GM19467 (cell line): ENCODE data around the gene GPR137.
"Not testable (repeated sequence)": the region's sequence is repeated elsewhere in the genome, so short reads cannot be mapped to it uniquely, and the experiment has no call there.

Source experiments
- ATAC-seq: cut with Tn5 transposase; IDR thresholded peaks from one replicate; pipeline ENCODE4 v1.9.1; 2021; ENCODE audit warnings: mild to moderate bottlenecking, moderate library complexity; ENCODE audit not compliant: unreplicated experiment

GPR137 gene

DNA sequence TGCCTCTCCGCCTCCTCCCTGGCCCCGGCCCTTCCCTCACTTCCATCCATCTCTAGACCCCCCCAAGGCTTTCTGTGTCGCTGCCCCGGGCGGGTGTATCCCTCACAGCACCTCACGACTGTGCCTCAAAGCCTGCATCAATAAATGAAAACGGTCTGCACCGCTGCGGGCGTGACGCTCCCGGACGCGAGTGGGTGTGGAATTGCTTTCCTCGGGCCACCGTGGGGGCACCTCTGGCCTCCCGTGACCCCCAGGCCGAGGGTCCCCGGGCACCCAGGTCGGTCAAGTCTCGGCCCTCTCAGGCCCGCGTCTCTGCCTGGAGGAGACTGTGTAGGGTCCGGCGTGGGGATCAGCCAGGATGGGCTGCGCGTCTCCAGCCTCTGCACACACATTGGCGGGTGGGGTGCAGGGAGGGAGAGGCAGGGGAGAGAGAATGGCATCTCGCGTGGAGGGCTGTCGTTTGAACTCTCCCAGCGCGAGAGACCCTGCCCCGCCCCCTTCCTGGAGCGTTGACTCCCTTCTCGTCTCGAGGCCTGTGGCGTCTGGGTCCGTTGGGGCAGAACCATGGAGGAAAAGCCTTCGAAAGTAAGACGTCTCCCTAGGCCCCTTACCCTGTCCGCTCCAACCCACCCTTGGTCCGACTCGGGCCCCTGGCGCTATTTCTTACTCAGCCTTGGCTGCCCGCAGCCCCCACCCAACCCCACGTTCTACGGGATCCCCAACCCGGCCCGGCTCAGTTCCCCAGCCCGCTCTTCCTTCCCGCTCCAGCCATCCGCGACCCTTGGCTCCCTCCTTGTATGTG, 14.4 kb downstream of the GPR137 start, which contains the start of gene CATSPERZ:
CATSPERZ (plus strand) TSS at position 512 of the 802 bp plus-strand sequence; CDS start at position 565, 53 bp downstream.
- no peak for ATAC-seq

DNA sequence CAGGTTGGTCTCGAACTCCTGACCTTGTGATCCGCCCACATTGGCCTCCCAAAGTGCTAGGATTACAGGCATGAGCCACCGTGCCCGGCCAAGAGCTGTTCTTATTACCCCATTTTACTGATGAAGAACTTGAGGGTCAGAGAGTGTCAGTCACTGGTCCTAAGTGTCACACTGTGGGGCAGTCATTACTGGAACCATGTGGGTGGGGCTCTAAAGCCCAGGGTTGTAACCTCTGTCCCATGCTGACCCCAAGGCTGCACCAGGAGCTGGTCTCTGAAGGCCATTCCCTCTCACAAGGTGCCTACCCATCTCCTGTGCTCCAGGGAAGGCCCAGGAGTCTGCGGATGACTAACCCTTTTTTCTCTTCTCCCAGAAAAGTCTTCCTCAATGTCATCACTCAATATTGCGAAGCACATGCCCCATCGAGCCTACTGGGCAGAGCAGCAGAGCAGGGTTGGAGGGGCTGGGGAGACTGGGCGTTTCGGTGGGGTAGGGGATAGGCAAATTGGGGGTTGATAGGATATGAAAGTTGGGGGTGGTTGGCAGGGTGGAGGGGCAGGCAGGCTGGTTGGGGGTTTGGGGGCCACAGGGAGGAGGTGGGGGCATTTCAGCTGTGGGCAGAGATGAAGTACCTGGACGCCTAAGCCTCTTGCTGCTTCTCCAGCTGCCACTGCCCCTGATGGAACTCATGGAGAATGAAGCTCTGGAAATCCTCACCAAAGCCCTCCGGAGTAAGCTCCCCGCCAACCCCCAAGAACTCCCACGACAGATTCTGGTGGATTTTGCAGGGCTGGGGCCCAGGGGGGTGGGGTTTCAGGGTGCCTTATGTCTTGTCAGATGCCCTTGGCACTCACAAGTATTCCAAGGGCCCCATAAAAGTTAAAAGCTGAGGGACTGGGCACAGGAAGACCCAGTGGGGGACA, 17.7 kb downstream of the GPR137 start:
- no peak for ATAC-seq

DNA sequence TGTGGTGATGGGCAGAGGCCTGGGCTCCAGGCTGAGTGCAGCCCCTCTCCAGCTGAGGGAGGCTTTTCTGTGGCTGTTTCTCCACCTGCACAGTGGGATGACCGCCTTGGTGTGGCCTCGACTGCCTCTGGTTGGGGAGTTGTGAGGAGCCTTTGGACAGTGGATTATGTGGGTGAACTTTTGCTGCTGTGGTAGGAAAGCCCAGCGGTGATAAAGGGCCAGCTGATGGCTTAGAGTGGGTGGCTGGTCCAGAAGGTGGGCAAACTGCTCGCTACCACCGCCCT, 18.3 kb downstream of the GPR137 start:
- ATAC-seq = no peak

DNA sequence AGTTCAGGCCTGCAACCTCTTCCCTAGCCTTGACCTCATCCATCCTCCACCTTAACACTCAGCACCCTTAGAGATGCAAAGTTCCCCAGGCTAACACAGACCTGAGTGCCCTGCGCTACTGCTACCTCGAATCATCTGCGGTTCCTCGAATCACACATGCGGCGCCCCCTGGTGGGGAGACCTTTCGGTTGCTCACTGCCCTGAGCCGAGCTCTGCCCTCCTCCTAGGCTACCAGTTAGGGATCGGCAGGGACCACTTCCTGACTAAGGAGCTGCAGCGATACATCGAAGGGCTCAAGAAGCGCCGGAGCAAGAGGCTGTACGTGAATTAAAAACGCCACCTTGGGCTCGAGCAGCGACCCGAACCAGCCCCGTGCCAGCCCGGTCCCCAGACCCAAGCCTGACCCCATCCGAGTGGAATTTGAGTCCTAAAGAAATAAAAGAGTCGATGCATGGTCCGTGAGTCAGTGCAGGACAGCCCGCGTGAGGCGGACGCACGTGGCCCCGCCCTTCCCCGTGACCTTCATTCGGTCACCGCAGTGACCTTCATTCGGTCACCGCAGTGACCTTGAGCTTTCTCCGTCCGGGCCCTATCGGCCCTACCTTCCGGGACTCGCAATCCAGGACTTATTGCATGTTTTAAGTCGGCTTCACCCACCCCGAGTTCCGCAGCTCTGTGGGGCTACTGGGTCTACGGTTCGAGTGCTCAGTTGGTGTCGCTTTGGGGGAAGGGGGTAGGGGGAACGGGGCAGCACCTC, 18.8 kb downstream of the GPR137 start:
- peak; percentile 32 for ATAC-seq

DNA sequence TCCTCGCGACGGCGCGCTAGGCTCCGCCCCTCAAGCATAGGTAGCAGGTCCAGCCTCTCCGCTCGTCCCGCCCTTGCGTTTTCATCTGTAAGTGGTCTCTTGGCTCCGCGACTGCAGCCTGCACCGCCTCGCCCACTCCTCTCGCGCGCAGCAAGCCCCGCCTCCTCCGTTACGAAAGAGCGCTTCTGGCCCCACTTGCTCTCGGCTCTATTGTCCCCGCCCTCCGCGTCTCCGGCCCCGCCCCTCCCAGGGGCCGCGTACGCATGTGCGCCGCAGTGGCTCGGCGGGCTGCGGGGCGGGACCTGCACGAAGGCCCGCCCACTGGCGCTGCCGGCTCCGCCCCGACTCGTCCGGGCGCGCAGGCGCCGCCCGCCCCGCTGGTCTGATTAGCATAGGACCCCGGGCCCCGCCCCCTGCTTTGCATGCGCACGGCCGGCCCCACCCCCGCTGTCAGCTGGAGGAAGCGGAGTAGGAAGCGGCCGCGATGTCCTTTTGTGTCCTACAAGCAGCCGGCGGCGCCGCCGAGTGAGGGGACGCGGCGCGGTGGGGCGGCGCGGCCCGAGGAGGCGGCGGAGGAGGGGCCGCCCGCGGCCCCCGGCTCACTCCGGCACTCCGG, 19.5 kb downstream of the GPR137 start, which contains the start of gene ESRRA:
ESRRA (plus strand) TSS at position 450 of the 616 bp plus-strand sequence. CDS start 1,656 bp downstream, outside the sequence.
- peak; percentile 67 for ATAC-seq

DNA sequence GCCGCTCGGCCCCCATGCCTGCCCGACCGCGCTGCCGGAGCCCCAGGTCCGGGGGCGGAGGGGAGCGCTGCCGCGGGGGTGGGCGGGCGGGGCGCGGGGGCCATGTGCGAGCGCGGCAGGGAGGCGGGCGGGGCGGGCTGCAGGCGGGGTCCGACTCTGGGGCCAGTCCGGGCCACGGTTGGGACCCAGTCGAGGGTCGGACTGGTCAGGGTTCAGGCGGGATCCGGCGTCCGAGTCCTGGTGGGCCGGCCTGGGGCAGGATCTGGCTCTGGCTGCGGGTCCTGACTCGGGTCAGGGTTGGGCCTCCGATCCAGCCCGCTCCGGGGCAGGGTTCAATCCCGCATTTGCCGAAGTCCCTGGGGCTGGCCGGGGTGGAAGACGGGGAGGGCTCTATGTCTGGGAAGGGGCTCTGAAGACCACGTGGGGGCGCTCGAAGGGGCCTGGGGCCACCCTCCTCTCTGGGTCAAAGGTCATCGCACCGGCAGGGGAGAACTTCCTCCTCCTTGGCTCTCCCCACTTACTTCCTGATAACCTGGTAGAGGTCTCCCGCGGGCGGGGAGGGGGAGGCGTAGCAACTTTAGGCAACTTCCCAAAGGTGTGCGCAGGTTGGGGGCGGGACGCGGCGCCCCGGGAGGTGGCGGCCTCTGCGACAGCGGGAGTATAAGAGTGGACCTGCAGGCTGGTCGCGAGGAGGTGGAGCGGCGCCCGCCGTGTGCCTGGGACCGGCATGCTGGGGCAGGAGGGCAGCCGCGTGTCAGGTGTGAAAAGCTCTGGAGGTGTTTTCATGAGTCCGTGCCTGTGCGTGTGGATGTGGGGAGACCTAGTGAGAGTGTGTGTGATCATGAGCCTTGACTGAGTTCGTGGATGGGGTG, 20.3 kb downstream of the GPR137 start:
- ATAC-seq = peak; percentile 15

DNA sequence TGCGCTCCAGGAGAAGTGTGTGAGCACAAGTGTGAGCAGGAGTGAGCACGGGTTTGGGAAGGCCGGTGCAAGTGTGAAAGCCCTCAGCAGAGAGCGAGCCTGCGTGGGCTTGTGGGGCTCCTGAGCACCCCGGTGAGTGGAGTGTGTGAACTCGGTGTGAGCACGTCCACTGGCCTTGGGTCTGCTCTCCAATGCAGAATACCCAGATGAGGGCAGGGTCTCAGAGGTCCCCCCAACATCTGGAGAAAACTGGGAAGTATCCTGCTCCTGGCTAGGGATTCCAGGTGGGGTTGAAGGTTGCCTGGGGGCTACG, 20.9 kb downstream of the GPR137 start:
- ATAC-seq = no peak

DNA sequence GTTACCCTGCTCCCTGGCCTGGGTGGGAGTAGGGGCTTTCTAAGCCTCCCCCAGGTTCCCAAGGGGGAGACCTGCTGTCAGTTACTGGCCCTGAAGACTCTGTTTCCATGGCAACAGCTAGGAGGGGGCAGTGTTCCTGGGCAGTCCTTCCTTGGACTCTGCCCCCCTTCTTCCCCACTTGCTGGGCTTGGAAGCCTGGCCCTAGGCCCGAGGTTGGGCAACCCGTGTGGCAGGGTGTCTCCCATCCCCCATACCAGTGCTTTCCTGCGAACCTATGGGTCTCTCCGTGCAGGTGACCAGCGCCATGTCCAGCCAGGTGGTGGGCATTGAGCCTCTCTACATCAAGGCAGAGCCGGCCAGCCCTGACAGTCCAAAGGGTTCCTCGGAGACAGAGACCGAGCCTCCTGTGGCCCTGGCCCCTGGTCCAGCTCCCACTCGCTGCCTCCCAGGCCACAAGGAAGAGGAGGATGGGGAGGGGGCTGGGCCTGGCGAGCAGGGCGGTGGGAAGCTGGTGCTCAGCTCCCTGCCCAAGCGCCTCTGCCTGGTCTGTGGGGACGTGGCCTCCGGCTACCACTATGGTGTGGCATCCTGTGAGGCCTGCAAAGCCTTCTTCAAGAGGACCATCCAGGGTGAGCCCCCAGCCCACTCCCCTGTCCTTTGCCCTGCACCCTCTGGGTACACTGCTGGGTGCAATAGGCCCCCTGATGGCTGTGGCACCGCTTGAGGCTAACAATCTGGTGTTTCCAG, 21.4 kb downstream of the GPR137 start:
- ATAC-seq = no peak

DNA sequence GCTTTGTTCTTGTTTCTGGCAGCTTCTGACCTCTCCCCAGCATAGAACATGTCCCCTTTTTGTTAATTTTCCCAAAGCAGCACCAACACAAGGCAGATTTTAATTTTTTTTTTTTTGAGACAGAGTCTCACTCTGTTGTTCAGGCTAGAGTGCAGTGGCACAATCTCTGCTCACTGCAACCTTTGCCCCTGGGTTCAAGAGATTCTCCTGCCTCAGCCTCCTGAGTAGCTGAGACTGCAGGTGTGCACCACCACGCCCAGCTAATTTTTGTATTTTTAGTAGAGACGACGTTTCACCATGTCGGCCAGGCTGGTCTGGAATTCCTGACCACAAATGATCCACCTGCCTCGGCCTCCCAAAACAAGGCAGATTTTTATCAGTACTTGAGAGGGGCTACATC, 22.1 kb downstream of the GPR137 start:
- not testable (repeated sequence) for ATAC-seq

DNA sequence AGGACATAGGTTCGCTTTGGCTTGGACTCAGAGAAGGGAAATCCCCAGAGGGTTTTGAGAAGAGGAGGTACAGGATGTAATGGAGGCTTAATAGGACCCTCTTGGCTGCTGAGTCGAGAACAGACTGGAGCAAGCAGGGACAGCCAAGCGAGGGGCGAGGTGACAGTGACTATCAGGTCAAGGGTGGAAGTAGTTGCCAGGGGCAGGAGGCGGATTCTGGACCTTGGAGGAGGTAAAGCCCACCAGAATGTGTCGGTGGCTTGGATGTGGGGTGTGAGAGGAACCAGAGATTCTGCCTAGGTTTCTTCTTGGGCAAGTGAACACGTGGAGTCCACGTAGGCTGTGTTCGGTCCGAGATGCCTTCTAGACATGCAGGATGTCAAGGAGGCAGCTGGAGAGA, 27.3 kb downstream of the GPR137 start:
- no peak for ATAC-seq

DNA sequence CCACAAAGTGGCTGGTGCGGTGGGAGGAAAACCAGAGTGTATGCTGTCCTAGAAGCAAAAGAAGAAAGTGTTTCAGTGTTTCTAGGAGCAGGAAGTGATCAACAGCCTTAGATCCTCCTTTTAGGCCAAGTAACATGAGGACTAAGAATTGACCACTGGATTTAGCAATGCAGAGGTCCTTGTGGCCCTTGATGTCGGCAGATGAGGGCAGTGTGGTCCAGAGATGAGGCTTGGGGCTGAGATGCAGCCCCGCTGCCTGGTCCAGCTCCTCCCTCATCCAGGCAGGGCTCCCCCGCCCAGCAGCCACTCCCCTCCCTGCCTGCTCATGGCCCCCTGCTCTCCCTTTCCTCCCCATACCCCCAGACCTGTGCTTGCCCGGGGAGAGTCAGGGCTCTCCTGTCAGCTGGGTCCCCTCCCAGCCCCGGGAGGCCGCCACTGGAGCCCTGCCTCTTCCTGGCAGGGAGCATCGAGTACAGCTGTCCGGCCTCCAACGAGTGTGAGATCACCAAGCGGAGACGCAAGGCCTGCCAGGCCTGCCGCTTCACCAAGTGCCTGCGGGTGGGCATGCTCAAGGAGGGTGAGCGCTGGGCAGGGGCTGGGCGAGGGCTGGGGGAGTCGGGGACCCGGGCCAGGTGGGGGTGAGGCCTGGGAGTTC, 28.0 kb downstream of the GPR137 start:
- ATAC-seq = no peak

DNA sequence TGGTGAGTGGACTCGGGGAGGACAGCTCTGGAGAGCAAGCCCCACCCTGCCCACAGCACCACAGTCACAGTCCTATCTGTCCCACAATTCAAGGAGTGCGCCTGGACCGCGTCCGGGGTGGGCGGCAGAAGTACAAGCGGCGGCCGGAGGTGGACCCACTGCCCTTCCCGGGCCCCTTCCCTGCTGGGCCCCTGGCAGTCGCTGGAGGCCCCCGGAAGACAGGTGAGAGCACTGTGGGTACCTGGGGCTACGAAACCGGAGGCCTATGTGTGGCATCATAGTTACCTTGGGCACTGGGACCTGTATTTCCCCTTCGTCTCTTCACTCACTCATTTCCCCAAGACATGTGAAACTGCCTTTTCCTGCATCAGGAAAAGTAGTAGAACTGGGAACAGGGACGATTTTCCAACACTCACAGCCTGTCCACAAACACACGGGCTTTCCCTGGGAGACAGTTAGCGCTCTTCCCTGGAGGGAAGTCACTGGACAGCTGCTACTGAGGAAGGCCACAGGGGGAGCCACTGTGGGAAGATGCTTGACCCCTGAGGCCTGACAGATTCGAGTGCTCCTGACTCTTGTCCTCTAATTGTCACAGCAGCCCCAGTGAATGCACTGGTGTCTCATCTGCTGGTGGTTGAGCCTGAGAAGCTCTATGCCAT, 28.6 kb downstream of the GPR137 start:
- no peak for ATAC-seq

DNA sequence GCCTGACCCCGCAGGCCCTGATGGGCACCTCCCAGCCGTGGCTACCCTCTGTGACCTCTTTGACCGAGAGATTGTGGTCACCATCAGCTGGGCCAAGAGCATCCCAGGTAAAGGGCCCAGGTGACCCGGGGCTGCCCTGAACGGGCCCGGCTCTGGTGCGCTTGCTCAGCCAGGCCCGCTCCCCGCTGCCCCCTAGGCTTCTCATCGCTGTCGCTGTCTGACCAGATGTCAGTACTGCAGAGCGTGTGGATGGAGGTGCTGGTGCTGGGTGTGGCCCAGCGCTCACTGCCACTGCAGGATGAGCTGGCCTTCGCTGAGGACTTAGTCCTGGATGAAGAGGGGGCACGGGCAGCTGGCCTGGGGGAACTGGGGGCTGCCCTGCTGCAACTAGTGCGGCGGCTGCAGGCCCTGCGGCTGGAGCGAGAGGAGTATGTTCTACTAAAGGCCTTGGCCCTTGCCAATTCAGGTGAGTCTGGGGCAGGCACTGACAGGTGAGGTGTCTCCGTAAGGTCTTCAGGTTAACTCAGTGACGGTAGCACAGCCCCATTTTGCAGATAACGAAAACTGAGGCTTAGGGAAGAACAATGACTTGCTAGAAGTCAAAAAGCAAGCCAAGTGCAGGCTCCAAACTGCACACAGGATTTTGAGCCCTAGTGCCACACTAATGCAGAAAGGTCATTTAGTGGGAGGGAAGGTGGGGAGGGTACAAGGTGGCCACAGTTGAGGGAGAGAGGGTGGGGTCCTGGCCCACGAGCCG, 29.3 kb downstream of the GPR137 start:
- ATAC-seq = no peak

DNA sequence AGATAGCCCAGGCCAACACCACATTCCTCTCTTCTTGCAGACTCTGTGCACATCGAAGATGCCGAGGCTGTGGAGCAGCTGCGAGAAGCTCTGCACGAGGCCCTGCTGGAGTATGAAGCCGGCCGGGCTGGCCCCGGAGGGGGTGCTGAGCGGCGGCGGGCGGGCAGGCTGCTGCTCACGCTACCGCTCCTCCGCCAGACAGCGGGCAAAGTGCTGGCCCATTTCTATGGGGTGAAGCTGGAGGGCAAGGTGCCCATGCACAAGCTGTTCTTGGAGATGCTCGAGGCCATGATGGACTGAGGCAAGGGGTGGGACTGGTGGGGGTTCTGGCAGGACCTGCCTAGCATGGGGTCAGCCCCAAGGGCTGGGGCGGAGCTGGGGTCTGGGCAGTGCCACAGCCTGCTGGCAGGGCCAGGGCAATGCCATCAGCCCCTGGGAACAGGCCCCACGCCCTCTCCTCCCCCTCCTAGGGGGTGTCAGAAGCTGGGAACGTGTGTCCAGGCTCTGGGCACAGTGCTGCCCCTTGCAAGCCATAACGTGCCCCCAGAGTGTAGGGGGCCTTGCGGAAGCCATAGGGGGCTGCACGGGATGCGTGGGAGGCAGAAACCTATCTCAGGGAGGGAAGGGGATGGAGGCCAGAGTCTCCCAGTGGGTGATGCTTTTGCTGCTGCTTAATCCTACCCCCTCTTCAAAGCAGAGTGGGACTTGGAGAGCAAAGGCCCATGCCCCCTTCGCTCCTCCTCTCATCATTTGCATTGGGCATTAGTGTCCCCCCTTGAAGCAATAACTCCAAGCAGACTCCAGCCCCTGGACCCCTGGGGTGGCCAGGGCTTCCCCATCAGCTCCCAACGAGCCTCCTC, 30.2 kb downstream of the GPR137 start:
- ATAC-seq = not testable (repeated sequence)

DNA sequence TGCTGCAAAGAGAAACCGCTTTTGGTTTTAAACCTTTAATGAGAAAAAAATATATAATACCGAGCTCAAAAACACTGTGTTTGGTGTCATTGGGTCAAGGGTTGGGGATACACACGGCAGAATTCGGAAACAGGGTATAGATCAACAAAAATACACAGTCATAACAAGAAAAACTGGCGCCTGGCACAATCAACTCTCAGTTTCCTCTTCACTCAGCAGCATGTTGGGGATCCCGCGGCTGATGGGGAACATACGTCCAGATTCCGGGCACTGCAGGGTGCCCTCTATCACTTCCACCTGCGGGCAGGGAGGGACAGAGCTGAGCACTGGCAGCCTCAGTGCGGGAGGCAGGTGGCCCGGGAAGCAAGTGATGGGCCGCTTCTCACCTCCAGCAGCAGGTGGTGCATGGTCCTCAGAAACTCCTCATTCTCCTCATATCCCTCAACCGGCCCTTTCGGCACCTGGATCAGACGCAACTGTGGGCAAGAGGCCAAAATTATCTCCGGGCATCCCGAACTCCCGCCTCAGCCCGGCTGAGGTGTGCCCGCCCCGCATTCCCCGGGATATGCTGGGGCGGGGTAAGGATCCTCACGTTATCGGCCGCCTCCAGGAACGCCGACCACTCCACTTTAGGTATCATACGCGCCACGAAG, 31.1 kb downstream of the GPR137 start:
- peak; percentile 5 for ATAC-seq
